ENCODE measurements around the gene HES4. TPM values are rescaled to one million over a fixed set of nuclear protein-coding genes. Genes with fewer than 3 reads are reported as not detected.
A peak's percentile ranks its signal among the peaks of the same experiment; 100 is the strongest.

The HES4 gene
- total and polyA plus RNA-seq, 10 of the 15 experiments (the other 5 are each of a cell fraction or from before 2014, with no cell fraction given): 0.44 to 1.7 (median 0.85) TPM; not detected in 5

DNA sequence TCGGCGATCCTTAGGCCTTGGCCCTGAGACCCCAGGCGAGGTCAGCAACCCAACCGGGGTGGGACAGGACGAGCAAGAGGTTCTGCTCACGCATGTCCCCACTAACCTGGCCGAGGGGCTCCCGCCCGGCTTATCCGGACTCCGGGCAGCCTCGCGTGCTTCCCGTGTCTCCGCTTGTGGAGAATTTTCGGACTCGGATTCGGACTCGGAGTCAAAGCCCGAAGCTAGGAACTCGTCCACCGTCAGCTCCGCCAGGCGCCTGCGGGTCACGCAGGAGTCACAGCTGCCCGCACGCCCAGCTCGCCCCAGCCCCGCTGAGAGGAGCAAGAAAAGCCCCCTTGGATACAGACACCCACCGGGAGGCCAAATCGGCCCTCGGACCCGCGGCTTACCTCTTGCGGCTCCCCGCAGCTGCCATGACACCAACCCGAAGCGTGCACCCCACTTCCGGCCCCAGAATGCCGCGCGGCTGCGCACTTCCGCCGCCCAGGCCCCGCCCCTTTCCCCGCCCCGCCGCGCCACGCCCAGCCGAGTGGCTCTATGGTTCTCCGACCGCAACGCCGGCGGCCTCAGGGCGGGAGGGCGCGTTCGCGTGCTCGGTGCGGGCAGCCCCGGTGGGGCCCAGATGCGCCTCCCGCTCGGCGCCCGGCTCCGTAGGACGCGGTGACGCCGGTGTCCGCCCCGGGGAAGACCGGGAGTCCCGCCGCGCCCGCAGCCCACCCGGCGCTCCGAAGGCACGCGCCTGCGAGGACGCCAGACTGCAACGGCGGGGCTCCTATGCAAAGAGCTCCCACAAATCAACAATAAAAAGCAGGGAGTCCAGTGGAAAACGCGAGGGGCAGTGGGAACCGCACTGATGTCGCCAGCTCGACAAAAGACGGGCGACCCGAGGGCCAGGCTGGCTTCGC, 40.8 kb downstream of the HES4 start, which contains the start of gene NOC2L (continued):
- TF ChIP-seq, protein P1, sequence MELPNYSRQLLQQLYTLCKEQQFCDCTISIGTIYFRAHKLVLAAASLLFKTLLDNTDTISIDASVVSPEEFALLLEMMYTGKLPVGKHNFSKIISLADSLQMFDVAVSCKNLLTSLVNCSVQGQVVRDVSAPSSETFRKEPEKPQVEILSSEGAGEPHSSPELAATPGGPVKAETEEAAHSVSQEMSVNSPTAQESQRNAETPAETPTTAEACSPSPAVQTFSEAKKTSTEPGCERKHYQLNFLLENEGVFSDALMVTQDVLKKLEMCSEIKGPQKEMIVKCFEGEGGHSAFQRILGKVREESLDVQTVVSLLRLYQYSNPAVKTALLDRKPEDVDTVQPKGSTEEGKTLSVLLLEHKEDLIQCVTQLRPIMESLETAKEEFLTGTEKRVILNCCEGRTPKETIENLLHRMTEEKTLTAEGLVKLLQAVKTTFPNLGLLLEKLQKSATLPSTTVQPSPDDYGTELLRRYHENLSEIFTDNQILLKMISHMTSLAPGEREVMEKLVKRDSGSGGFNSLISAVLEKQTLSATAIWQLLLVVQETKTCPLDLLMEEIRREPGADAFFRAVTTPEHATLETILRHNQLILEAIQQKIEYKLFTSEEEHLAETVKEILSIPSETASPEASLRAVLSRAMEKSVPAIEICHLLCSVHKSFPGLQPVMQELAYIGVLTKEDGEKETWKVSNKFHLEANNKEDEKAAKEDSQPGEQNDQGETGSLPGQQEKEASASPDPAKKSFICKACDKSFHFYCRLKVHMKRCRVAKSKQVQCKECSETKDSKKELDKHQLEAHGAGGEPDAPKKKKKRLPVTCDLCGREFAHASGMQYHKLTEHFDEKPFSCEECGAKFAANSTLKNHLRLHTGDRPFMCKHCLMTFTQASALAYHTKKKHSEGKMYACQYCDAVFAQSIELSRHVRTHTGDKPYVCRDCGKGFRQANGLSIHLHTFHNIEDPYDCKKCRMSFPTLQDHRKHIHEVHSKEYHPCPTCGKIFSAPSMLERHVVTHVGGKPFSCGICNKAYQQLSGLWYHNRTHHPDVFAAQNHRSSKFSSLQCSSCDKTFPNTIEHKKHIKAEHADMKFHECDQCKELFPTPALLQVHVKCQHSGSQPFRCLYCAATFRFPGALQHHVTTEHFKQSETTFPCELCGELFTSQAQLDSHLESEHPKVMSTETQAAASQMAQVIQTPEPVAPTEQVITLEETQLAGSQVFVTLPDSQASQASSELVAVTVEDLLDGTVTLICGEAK (IDR thresholded peaks at IDR 0.05; ENCODE audit: borderline replicate concordance): peak; percentile 89
- no peak; a peak in 1 of 4 replicates for TF ChIP-seq EP300 (IDR thresholded peaks at IDR 0.05; ENCODE audit: borderline replicate concordance in 1 of 2, control insufficient read depth in 1 of 2, low read depth in 2 of 2, low read length in 2 of 2)
- TF ChIP-seq ZNF622 (IDR thresholded peaks at IDR 0.05): no peak
- no peak for TF ChIP-seq SREBF2 (IDR thresholded peaks at IDR 0.05; ENCODE audit: low read length)
- TF ChIP-seq, protein P2, sequence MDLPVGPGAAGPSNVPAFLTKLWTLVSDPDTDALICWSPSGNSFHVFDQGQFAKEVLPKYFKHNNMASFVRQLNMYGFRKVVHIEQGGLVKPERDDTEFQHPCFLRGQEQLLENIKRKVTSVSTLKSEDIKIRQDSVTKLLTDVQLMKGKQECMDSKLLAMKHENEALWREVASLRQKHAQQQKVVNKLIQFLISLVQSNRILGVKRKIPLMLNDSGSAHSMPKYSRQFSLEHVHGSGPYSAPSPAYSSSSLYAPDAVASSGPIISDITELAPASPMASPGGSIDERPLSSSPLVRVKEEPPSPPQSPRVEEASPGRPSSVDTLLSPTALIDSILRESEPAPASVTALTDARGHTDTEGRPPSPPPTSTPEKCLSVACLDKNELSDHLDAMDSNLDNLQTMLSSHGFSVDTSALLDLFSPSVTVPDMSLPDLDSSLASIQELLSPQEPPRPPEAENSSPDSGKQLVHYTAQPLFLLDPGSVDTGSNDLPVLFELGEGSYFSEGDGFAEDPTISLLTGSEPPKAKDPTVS (IDR thresholded peaks at IDR 0.05; ENCODE audit: low read depth, low read length): no peak
- 0 out of 2 replicates have a peak, but pooled peaks have one; percentile 51 for TF ChIP-seq LARP7 (IDR thresholded peaks at IDR 0.05)
- TF ChIP-seq, protein P3, sequence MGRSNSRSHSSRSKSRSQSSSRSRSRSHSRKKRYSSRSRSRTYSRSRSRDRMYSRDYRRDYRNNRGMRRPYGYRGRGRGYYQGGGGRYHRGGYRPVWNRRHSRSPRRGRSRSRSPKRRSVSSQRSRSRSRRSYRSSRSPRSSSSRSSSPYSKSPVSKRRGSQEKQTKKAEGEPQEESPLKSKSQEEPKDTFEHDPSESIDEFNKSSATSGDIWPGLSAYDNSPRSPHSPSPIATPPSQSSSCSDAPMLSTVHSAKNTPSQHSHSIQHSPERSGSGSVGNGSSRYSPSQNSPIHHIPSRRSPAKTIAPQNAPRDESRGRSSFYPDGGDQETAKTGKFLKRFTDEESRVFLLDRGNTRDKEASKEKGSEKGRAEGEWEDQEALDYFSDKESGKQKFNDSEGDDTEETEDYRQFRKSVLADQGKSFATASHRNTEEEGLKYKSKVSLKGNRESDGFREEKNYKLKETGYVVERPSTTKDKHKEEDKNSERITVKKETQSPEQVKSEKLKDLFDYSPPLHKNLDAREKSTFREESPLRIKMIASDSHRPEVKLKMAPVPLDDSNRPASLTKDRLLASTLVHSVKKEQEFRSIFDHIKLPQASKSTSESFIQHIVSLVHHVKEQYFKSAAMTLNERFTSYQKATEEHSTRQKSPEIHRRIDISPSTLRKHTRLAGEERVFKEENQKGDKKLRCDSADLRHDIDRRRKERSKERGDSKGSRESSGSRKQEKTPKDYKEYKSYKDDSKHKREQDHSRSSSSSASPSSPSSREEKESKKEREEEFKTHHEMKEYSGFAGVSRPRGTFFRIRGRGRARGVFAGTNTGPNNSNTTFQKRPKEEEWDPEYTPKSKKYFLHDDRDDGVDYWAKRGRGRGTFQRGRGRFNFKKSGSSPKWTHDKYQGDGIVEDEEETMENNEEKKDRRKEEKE (IDR thresholded peaks at IDR 0.05): no peak
- TF ChIP-seq, protein P4, sequence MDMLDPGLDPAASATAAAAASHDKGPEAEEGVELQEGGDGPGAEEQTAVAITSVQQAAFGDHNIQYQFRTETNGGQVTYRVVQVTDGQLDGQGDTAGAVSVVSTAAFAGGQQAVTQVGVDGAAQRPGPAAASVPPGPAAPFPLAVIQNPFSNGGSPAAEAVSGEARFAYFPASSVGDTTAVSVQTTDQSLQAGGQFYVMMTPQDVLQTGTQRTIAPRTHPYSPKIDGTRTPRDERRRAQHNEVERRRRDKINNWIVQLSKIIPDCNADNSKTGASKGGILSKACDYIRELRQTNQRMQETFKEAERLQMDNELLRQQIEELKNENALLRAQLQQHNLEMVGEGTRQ (IDR thresholded peaks at IDR 0.05; ENCODE audit: borderline replicate concordance, low read depth, low read length): no peak
- no peak for TF ChIP-seq JUNB (IDR thresholded peaks at IDR 0.05)
- peak; percentile 71 for TF ChIP-seq SP1 (IDR thresholded peaks at IDR 0.05; ENCODE audit: low read depth, low read length)
- no peak for TF ChIP-seq ZNF384 (IDR thresholded peaks at IDR 0.05; ENCODE audit: borderline replicate concordance, low read depth, low read length)
- peak; percentile 34; the same call in 1 of the 2 replicates for TF ChIP-seq FOXK2 (IDR thresholded peaks at IDR 0.05)
- peak; percentile 83 for TF ChIP-seq POLR2A (IDR thresholded peaks at IDR 0.05; ENCODE audit: low read depth, low read length)
- no peak for TF ChIP-seq BACH1 (IDR thresholded peaks at IDR 0.05; ENCODE audit: borderline replicate concordance)
- peak; percentile 76 for TF ChIP-seq MXI1 (IDR thresholded peaks at IDR 0.05; ENCODE audit: low read depth, low read length)
- TF ChIP-seq HDGF (IDR thresholded peaks at IDR 0.05): no peak
- TF ChIP-seq, protein P5, sequence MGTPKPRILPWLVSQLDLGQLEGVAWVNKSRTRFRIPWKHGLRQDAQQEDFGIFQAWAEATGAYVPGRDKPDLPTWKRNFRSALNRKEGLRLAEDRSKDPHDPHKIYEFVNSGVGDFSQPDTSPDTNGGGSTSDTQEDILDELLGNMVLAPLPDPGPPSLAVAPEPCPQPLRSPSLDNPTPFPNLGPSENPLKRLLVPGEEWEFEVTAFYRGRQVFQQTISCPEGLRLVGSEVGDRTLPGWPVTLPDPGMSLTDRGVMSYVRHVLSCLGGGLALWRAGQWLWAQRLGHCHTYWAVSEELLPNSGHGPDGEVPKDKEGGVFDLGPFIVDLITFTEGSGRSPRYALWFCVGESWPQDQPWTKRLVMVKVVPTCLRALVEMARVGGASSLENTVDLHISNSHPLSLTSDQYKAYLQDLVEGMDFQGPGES (IDR thresholded peaks at IDR 0.05): no peak
- TF ChIP-seq KAT2A (conservative IDR thresholded peaks at IDR 0.05; ENCODE audit: control insufficient read depth, low read depth, low read length): no peak

Data from GM12878 (cell line).